NT2/D1 (cell line): ENCODE measurements around the gene AGBL5.

Experiments used
- SUZ12 ChIP-seq: IDR thresholded peaks from 2 replicates; pipeline ENCODE4 v1.6.1; 2011; ENCODE audit not compliant: insufficient read length, insufficient read depth; ENCODE audit errors: extremely low read depth
- YY1 ChIP-seq: IDR thresholded peaks from 2 replicates; pipeline ENCODE4 v1.6.1; 2011; ENCODE audit not compliant: insufficient read length, insufficient read depth
- ZNF274 ChIP-seq: IDR thresholded peaks from 2 replicates; pipeline ENCODE4 v1.6.1; 2011; ENCODE audit warnings: mild to moderate bottlenecking, low read depth, low read length

- TF ChIP-seq ZNF274 (no peak), SUZ12 (no peak), YY1 (no peak)
These were observed 36.4 kb downstream of the AGBL5 start for GRCh38 chr2:27087823-27088410.
